Small intestine (tissue), 7 donors: ENCODE measurements around the gene SORCS1. TPM values are rescaled to one million over a fixed set of nuclear protein-coding genes. Genes with fewer than 3 reads are reported as not detected.

ENCODE experiments used
- DNase-seq, 2 donors: peaks; one replicate each; pipeline versions ENCODE4 v3.0.0 to v3.0.0-alpha.2; 2013
- FAIRE-seq: peaks from 2 replicates; lab custom pipeline; 2012; peaks lifted over from hg19 to GRCh38; lab: Jason Lieb, UNC
- H3K27ac ChIP-seq, 3 donors: one replicate each; pipeline ENCODE4 v1.5.1; 2013; ENCODE audit warnings: low read length in 2 of 3, mild to moderate bottlenecking in 2 of 3, control low read depth in 1 of 3, inconsistent platforms in 1 of 3, low read depth in 1 of 3, moderate library complexity in 1 of 3
- H3K27me3 ChIP-seq, 3 donors: one replicate each; pipeline ENCODE4 v1.6.1; 2013; ENCODE audit warnings: low read length in 3 of 3, inconsistent platforms in 1 of 3; ENCODE audit not compliant: control insufficient read depth in 3 of 3, insufficient read depth in 3 of 3
- H3K36me3 ChIP-seq, 3 donors: one replicate each; pipeline ENCODE4 v1.6.1; 2013; ENCODE audit warnings: low read length in 3 of 3, inconsistent platforms in 1 of 3, low read depth in 1 of 3, mild to moderate bottlenecking in 1 of 3, moderate library complexity in 1 of 3; ENCODE audit not compliant: control insufficient read depth in 3 of 3, insufficient read depth in 2 of 3
- H3K4me1 ChIP-seq, 3 donors: one replicate each; pipeline ENCODE4 v1.6.1; 2013; ENCODE audit warnings: low read length in 2 of 3, inconsistent platforms in 1 of 3, low read depth in 1 of 3, mild to moderate bottlenecking in 1 of 3, moderate library complexity in 1 of 3; ENCODE audit not compliant: control insufficient read depth in 3 of 3, insufficient read depth in 2 of 3
- H3K4me3 ChIP-seq, 3 donors: one replicate each; pipeline ENCODE4 v1.5.1; 2013; ENCODE audit warnings: low read length in 3 of 3, control low read depth in 1 of 3, inconsistent platforms in 1 of 3, low read depth in 1 of 3, mild to moderate bottlenecking in 1 of 3, moderate library complexity in 1 of 3
- H3K9me3 ChIP-seq, 2 donors: one replicate each; pipeline ENCODE4 v1.6.1; 2013; ENCODE audit warnings: low read depth in 1 of 2, low read length in 1 of 2; ENCODE audit not compliant: control insufficient read depth in 2 of 2, insufficient read depth in 1 of 2
- WGBS, 3 donors: extraction: QIAGEN DNeasy Blood & Tissue Kit; methylation state at CpG; one replicate each; pipeline ENCODE4 v1.1.7; 2013; 5-methylcytosine and 5-hydroxymethylcytosine counted together
- polyA plus RNA-seq, 4 donors: library from polyadenylated mRNA; stranded (reverse) in 3 of 4; unstranded in 1 of 4; fragments of 200-250 nt in 3 of 4; fragments of 120-200 nt in 1 of 4; gene quantifications; one replicate each; pipeline versions ENCODE4 v1.2.1 to v1.2.3, GENCODE V29; 2013
- donor health status: healthy with polysubstance abuse.
- donor health status: control.
- donor health status: control.
- donor health status: Bipolar disorder and iron deficiency.
- donor health status: healthy.

Gene SORCS1
- polyA plus RNA-seq, 4 donors: under 0.01 to 1.4 (median 1.3) TPM; not detected in 1

DNA sequence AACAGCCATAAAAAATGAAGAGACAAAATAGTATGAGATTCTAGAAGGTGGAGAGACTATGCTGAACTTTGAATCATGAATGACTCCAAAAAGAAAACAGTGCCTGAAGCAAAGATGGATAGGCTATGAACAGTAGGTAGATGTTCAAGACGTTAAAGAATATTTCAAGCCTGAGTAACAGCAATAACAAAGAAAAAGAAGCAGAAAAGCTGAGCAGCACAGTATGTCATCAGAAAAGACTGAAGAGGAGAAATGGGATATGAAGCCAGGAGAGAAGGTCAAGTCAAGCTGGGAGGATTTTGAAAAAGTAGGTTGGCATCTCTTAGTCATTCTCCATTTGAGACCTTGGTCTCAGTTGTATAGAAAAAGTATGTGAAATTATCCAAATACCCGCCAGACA lies 484.4 kb downstream of the SORCS1 start:
- DNase-seq: no peak
- Histone ChIP-seq H3K36me3 (no peaks in the 10 kb centered on the region), H3K4me3 (no peak overlapping the region), H3K9me3 (peaks cover 0 to 4% of the 10 kb centered on the region in 2 donors), H3K27me3 (peaks cover 0 to 2% (median 0%) of the 10 kb centered on the region in 3 donors), H3K4me1 (no peaks in the 10 kb centered on the region), H3K27ac (no peak overlapping the region)
- FAIRE-seq: no peak
- WGBS, 3 donors: 64 to 82% (median 71%) methylated on average over 2 of the region's 2 CpGs

DNA sequence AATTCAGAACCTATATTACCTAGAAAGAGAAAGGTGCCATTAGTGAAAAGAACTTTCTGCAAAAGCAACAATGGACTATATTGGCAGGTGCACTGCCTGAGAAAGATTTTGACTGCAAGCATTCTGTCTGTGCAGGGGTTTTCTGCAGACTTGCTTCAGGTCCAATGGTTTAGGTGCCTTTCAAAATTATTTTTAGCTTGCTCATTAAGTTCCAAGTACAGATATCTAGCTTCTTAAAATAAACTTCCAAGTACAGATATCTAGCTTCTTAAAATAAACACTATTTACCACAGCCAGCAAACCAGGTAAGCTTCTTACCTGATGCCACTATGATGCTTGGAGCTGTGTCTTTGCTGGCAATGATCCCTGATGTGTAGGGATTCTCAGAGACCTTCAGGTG lies 485.2 kb downstream of the SORCS1 start:
- Histone ChIP-seq H3K4me1 (no peaks in the 10 kb centered on the region), H3K4me3 (no peak overlapping the region), H3K27me3 (peaks cover 0 to 1% (median 0%) of the 10 kb centered on the region in 3 donors), H3K27ac (no peak overlapping the region), H3K9me3 (peaks cover 0 to 4% of the 10 kb centered on the region in 2 donors), H3K36me3 (no peaks in the 10 kb centered on the region)
- DNase-seq (no peak), FAIRE-seq (no peak)

DNA sequence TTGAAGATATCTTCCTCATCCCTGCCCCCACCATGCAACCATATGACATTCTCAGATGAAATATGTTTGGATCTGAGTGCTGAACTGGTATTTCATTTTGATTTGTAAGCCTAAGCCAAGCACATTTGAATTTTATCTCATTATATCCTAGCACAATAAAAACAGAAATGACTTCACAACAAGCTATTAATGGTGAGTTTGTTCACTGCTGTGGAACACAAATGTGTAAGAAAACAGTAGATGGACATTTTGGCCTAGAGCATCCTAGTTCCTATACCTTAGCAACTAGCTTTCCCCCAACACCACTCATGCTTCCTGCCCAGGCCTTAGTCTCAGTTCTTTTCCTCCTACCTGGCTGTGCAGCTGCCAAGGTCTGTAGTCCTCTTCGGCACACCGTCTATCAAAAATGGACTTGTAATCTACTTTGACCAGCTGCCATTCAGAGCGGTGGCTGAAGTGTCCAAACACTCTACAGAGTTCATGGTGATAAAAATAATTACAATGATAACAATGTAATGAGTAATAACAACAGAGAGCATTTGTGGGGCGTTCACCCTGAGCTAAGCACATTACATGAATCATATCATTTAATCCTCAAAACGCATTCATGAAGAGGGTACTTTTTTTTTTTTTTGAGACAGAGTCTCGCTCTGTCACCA lies 491.9 kb downstream of the SORCS1 start:
- Histone ChIP-seq H3K4me1 (no peaks in the 10 kb centered on the region), H3K36me3 (no peaks in the 10 kb centered on the region), H3K4me3 (no peak overlapping the region), H3K9me3 (peaks cover 0 to 4% of the 10 kb centered on the region in 2 donors), H3K27me3 (no peaks in the 10 kb centered on the region), H3K27ac (no peak overlapping the region)
- 45 to 84% (median 63%) methylated on average over 6 of the region's 6 CpGs for WGBS, 3 donors
- FAIRE-seq (no peak), DNase-seq (peak in 1 of 2 donors; percentile 1)

DNA sequence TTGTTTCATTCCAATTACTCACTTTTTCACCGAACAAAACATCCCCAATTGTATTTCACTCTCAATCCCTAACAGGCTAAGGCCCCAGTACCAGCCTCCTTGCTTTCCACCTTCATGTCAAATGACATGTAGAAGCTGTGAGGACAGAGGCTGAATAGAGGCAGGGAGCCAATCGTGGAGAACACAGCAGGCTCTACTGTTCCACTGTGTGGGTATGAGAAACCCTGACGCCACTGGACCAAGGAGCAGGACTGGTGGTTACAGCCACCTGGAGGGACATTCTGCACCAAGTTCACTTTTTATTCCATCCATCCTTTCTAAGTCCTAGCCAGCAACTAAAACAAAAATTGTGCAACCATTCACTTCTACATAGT lies 502.8 kb downstream of the SORCS1 start:
- Histone ChIP-seq H3K27ac (no peak overlapping the region), H3K4me1 (no peaks in the 10 kb centered on the region), H3K27me3 (no peaks in the 10 kb centered on the region), H3K36me3 (no peaks in the 10 kb centered on the region), H3K9me3 (no peaks in the 10 kb centered on the region), H3K4me3 (no peak overlapping the region)
- 72 to 77% (median 75%) methylated on average over 3 of the region's 3 CpGs for WGBS, 3 donors
- DNase-seq (no peak), FAIRE-seq (no peak)

DNA sequence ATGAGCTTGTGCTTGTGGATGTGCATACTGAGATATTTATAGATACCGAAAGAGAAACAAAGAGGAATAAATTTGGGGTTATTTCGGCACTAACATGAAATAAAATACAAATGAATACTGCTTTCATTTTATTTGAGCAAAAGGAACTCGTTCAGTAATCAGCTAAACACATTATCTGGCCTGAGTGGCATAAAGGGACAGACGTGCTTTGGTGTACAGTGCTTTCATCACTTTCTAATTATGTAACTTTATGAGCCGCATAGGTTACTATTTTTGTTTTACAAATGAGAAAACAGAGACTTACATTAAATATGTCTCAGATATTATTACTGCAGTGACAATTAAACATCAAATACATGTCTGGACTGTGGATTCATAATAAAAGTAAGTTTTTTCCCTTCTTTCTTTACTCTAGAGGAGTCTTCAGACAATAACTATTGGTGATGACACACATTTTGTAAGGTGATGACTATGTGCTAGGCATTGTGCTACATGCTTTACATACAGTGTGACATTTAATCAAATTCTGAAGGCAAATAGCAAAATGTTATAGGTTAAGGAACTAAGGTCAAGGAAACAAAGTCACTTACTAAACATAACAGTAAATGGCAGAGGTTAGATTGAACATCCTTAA lies 503.3 kb downstream of the SORCS1 start:
- Histone ChIP-seq H3K27ac (no peak overlapping the region), H3K4me3 (no peak overlapping the region), H3K4me1 (no peaks in the 10 kb centered on the region), H3K27me3 (no peaks in the 10 kb centered on the region), H3K36me3 (no peaks in the 10 kb centered on the region), H3K9me3 (no peaks in the 10 kb centered on the region)
- FAIRE-seq (no peak), DNase-seq (no peak)
- WGBS, 3 donors: 55 to 65% (median 64%) methylated on average over 5 of the region's 5 CpGs

DNA sequence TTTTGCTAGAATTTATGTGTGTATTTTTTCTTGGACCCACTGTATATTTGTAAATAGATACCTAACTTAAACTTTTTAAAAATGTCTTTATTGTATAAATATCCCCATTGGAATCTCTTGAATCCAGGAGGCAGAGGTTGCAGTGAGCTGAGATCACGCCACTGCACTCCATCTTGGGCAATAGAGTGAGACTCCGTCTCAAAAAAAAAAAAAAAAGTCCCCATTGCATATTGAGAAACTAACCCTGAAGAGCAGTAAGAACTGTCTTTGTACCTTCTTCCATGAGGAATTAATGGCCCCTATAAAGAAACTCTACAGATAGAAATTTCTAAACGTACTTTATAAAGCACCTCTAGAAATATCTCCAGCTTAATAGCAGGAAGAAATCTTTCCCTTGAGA lies 504.0 kb downstream of the SORCS1 start:
- H3K4me1 ChIP-seq: no peaks in the 10 kb centered on the region
- 61 to 73% (median 68%) methylated on average over 3 of the region's 3 CpGs for WGBS, 3 donors
- FAIRE-seq (no peak), DNase-seq (no peak)
- no peaks in the 10 kb centered on the region for H3K27me3 ChIP-seq
- no peak overlapping the region for H3K4me3 ChIP-seq
- no peaks in the 10 kb centered on the region for H3K9me3 ChIP-seq
- no peaks in the 10 kb centered on the region for H3K36me3 ChIP-seq
- no peak overlapping the region for H3K27ac ChIP-seq

DNA sequence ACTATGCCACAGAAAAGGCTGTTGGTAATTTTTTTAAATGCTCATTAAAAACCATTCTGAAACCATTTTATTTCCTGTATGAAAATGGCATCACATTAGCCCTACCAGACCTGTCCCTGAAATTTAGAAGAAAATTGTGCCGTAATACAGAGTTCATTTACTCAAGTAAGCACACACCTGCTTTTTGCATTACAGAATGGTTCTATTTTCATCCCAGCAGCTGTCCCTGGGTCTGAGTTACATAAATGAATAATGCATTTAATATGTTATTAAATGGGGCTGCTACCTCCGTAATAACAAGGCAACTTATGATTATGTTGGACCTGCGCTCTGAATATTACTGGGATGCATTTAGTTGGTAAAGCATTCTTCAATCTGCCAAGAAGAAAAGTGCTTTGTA lies 508.9 kb downstream of the SORCS1 start:
- Histone ChIP-seq H3K27me3 (no peaks in the 10 kb centered on the region), H3K36me3 (no peaks in the 10 kb centered on the region), H3K9me3 (no peaks in the 10 kb centered on the region), H3K4me1 (no peaks in the 10 kb centered on the region), H3K4me3 (no peak overlapping the region), H3K27ac (no peak overlapping the region)
- no peak for FAIRE-seq
- no peak for DNase-seq
- WGBS, 3 donors: 91 to 95% (median 94%) methylated on average over 3 of the region's 3 CpGs

DNA sequence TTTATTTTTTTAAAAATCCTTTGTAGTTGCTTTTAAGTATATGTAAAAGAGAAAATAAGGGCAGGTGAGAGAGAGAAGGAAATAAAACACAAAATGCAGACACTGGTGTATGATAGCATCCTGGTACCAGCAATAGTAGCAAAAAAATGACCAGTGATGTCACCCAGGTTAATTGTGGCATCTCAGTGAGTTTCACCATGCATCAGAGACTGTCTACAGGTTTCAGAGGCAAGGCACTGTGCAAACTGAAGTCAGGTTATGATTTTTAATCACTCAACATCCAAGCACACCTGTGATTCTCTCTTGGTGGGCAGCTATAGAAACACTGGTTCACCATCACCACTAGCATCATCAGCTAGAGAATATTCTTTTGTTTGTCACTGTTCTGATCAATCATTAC lies 509.3 kb downstream of the SORCS1 start:
- H3K4me3 ChIP-seq: no peak overlapping the region
- FAIRE-seq (no peak), DNase-seq (no peak)
- H3K27me3 ChIP-seq: no peaks in the 10 kb centered on the region
- H3K4me1 ChIP-seq: no peaks in the 10 kb centered on the region
- no peak overlapping the region for H3K27ac ChIP-seq
- no peaks in the 10 kb centered on the region for H3K9me3 ChIP-seq
- H3K36me3 ChIP-seq: no peaks in the 10 kb centered on the region

DNA sequence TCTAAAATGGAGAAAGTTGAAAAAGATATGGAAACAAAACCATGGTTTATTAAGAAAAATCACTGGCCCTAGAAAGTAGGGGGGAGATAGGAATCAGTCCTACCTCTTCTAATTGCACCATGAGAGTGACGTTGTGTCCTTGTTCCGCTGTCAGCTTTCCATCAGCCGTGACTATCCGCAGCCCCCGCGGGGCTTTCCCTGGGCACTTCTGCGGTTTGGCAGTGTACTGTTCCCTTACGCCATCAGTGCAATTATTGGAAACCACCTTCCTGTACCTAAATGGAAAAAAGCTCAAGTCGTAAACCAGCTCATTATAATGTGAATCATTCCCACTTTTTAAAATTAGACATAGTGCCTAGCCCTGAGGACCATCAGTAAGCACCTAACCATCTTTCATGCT lies 512.2 kb downstream of the SORCS1 start:
- no peak overlapping the region for H3K27ac ChIP-seq
- FAIRE-seq (no peak), DNase-seq (no peak)
- H3K9me3 ChIP-seq: no peaks in the 10 kb centered on the region
- H3K4me1 ChIP-seq: no peaks in the 10 kb centered on the region
- no peak overlapping the region for H3K4me3 ChIP-seq
- H3K27me3 ChIP-seq: no peaks in the 10 kb centered on the region
- 84 to 89% (median 84%) methylated on average over 9 of the region's 9 CpGs for WGBS, 3 donors
- H3K36me3 ChIP-seq: no peaks in the 10 kb centered on the region
